Measurements from ENCODE around the gene RBP2. TPM values are rescaled to one million over a fixed set of nuclear protein-coding genes. Genes with fewer than 3 reads are reported as not detected.

RBP2 gene
- total and polyA plus RNA-seq, 9 of the 15 experiments (the other 6 are each of a cell fraction or from before 2014, with no cell fraction given) = not detected

- TF ChIP-seq, protein P1, sequence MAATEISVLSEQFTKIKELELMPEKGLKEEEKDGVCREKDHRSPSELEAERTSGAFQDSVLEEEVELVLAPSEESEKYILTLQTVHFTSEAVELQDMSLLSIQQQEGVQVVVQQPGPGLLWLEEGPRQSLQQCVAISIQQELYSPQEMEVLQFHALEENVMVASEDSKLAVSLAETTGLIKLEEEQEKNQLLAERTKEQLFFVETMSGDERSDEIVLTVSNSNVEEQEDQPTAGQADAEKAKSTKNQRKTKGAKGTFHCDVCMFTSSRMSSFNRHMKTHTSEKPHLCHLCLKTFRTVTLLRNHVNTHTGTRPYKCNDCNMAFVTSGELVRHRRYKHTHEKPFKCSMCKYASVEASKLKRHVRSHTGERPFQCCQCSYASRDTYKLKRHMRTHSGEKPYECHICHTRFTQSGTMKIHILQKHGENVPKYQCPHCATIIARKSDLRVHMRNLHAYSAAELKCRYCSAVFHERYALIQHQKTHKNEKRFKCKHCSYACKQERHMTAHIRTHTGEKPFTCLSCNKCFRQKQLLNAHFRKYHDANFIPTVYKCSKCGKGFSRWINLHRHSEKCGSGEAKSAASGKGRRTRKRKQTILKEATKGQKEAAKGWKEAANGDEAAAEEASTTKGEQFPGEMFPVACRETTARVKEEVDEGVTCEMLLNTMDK (IDR thresholded peaks at IDR 0.05; ENCODE audit: borderline replicate concordance, insufficient read depth, low read depth, low read length, poor library complexity, severe bottlenecking) = no peak
- TF ChIP-seq, protein P2, sequence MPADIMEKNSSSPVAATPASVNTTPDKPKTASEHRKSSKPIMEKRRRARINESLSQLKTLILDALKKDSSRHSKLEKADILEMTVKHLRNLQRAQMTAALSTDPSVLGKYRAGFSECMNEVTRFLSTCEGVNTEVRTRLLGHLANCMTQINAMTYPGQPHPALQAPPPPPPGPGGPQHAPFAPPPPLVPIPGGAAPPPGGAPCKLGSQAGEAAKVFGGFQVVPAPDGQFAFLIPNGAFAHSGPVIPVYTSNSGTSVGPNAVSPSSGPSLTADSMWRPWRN (IDR thresholded peaks at IDR 0.05; ENCODE audit: low read depth) = no peak
- TF ChIP-seq NFXL1 (CRISPR knock-in tag; IDR thresholded peaks at IDR 0.05) (no peak), HDAC6 (IDR thresholded peaks at IDR 0.05; ENCODE audit: low read depth, low read length) (no peak)
Measured at GRCh38 chr3:139476348-139476747, at the start of gene RBP2 (continued).

- intact Hi-C loops (cut with micrococcal nuclease) = loop anchor here (5.0 kb wide), 1 partner anchor 152 kb away; the partner anchor contains the start of gene NMNAT3
- TF ChIP-seq, protein P3, sequence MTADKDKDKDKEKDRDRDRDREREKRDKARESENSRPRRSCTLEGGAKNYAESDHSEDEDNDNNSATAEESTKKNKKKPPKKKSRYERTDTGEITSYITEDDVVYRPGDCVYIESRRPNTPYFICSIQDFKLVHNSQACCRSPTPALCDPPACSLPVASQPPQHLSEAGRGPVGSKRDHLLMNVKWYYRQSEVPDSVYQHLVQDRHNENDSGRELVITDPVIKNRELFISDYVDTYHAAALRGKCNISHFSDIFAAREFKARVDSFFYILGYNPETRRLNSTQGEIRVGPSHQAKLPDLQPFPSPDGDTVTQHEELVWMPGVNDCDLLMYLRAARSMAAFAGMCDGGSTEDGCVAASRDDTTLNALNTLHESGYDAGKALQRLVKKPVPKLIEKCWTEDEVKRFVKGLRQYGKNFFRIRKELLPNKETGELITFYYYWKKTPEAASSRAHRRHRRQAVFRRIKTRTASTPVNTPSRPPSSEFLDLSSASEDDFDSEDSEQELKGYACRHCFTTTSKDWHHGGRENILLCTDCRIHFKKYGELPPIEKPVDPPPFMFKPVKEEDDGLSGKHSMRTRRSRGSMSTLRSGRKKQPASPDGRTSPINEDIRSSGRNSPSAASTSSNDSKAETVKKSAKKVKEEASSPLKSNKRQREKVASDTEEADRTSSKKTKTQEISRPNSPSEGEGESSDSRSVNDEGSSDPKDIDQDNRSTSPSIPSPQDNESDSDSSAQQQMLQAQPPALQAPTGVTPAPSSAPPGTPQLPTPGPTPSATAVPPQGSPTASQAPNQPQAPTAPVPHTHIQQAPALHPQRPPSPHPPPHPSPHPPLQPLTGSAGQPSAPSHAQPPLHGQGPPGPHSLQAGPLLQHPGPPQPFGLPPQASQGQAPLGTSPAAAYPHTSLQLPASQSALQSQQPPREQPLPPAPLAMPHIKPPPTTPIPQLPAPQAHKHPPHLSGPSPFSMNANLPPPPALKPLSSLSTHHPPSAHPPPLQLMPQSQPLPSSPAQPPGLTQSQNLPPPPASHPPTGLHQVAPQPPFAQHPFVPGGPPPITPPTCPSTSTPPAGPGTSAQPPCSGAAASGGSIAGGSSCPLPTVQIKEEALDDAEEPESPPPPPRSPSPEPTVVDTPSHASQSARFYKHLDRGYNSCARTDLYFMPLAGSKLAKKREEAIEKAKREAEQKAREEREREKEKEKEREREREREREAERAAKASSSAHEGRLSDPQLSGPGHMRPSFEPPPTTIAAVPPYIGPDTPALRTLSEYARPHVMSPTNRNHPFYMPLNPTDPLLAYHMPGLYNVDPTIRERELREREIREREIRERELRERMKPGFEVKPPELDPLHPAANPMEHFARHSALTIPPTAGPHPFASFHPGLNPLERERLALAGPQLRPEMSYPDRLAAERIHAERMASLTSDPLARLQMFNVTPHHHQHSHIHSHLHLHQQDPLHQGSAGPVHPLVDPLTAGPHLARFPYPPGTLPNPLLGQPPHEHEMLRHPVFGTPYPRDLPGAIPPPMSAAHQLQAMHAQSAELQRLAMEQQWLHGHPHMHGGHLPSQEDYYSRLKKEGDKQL (CRISPR knock-in tag; IDR thresholded peaks at IDR 0.05; ENCODE audit: borderline replicate concordance) = no peak
- TF ChIP-seq ESRRB (CRISPR knock-in tag; IDR thresholded peaks at IDR 0.05; ENCODE audit: borderline replicate concordance) (no peak), ZBTB1 (CRISPR knock-in tag; IDR thresholded peaks at IDR 0.05; ENCODE audit: borderline replicate concordance, low read depth) (no peak), MCM7 (IDR thresholded peaks at IDR 0.05) (no peak), FOXJ2 (tag; IDR thresholded peaks at IDR 0.05) (no peak)
- TF ChIP-seq, protein P4, sequence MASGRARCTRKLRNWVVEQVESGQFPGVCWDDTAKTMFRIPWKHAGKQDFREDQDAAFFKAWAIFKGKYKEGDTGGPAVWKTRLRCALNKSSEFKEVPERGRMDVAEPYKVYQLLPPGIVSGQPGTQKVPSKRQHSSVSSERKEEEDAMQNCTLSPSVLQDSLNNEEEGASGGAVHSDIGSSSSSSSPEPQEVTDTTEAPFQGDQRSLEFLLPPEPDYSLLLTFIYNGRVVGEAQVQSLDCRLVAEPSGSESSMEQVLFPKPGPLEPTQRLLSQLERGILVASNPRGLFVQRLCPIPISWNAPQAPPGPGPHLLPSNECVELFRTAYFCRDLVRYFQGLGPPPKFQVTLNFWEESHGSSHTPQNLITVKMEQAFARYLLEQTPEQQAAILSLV (tag; IDR thresholded peaks at IDR 0.05) = no peak
Measured at GRCh38 chr3:139524841-139525636, 48.7 kb upstream of the RBP2 start.

More at GRCh38 chr3:139524841-139525636, 48.7 kb upstream of the RBP2 start:
- Histone ChIP-seq H2AFZ (ENCODE audit: low read depth, low read length) (no peak overlapping the region), H3K4me2 (ENCODE audit: insufficient read depth, low read length) (no peak overlapping the region), H3K4me1 (replicated peaks in 1 of 2; ENCODE audit: control insufficient read depth in 2 of 2, insufficient read depth in 2 of 2, low read length in 2 of 2) (peaks cover 0 to 1% of the 10 kb centered on the region in 2 experiments; a peak in 2 of 5 replicates), H3K27me3 (ENCODE audit: control insufficient read depth in 2 of 2, insufficient read depth in 2 of 2, low read length in 2 of 2) (peaks cover 2 to 13% of the 10 kb centered on the region in 2 experiments; a peak in 3 of 5 replicates), H3K9me1 (ENCODE audit: control insufficient read depth, insufficient read depth, low read length) (no peaks in the 10 kb centered on the region), H3K79me2 (ENCODE audit: control insufficient read depth, insufficient read depth, low read length) (no peaks in the 10 kb centered on the region), H4K20me1 (replicated peaks; ENCODE audit: control insufficient read depth, insufficient read depth, low read length) (no peaks in the 10 kb centered on the region), H3K27ac (ENCODE audit: extremely low read depth, low read depth, low read length) (no peak overlapping the region), H3K9ac (ENCODE audit: insufficient read depth in 1 of 2, low read depth in 2 of 2, low read length in 2 of 2) (no peak overlapping the region), H3K36me3 (ENCODE audit: control insufficient read depth, insufficient read depth, low read length) (no peaks in the 10 kb centered on the region), H3K4me3 (no peak overlapping the region), H3K9me3 (replicated peaks; ENCODE audit: control insufficient read depth, insufficient read depth, low read depth, low read length) (no peaks in the 10 kb centered on the region; the same call in 1 of the 2 replicates)
- no peak for FAIRE-seq
- ATAC-seq = no peak
- 3% methylated on average over 7 of the region's 7 CpGs for WGBS (ENCODE audit: insufficient coverage, low coverage, missing lambda C conversion rate)
- in situ Hi-C loops (cut with MboI) = no loop called here
- CTCF ChIA-PET (ENCODE audit: low intra/inter-chr PET ratio) = no interaction called here
- no TSS peak for BruUV-seq (replicated peaks)
- no peak for DNase-seq (ENCODE audit: extremely low read depth in 1 of 4, low spot score in 3 of 4)
- POLR2A ChIA-PET = no interaction called here

Measured in K562 (cell line).